NB4 (cell line): Measurements from ENCODE around the gene MRPL47.

Experiments
- CTCF ChIP-seq: IDR thresholded peaks from one replicate; pipeline ENCODE4 v1.5.1; 2012; ENCODE audit warnings: low read depth, low read length
- MAX ChIP-seq: IDR thresholded peaks from 2 replicates; pipeline ENCODE4 v1.6.1; 2011; ENCODE audit warnings: low read depth, low read length
- MYC ChIP-seq: IDR thresholded peaks from 2 replicates; pipeline ENCODE4 v1.6.1; 2011; ENCODE audit warnings: low read depth, low read length
- POLR2A ChIP-seq: IDR thresholded peaks from 2 replicates; pipeline ENCODE4 v1.6.1; 2011; ENCODE audit warnings: mild to moderate bottlenecking; ENCODE audit not compliant: insufficient read length; ENCODE audit errors: extremely low read depth

GRCh38 chr3:179580992-179581391 is 23.4 kb downstream of the MRPL47 start:
- TF ChIP-seq POLR2A (no peak), CTCF (no peak), MAX (no peak), MYC (no peak)
